Retinal pigment epithelial cell (primary cell): ENCODE data around the gene CSRNP3.

ENCODE experiments used
- DNase-seq: peaks from one replicate; pipeline ENCODE4 v3.0.0-alpha.2; 2010; ENCODE audit warnings: low read depth
- H3K4me3 ChIP-seq: 2 replicates; pipeline ENCODE4 v1.5.1; 2011; ENCODE audit warnings: mild to moderate bottlenecking, low read length, control low read depth, moderate library complexity
- CTCF ChIP-seq: conservative IDR thresholded peaks from 2 replicates; pipeline ENCODE4 v1.5.1; 2011; ENCODE audit warnings: low read depth, low read length, control low read depth, inconsistent platforms

CSRNP3 gene

GRCh38 chr2:165467921-165468320 lies 1.6 kb upstream of the CSRNP3 start:
- TF ChIP-seq CTCF, result no peak
- no peak overlapping the region for H3K4me3 ChIP-seq
- DNase-seq, result no peak

DNA sequence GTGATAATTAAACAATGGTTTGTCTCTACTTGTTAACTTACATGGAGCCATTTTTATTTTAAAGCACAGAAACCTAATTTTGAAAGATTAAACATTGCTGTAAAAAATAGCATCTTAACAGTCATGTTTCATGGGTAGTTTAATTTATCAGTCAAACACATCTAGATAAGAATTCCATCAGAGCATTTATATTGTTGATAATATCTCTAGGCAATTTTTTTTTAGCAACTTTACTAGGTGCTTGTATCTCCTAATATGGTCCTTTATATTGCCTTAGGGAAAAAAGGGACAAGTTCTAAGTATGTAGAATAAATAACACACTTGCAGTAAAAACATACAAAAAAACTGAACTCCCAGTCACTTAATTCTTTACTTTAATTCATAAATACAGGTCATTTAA lies 863 bp downstream of the CSRNP3 start:
- H3K4me3 ChIP-seq, result peak overlapping the region; percentile 77
- no peak for TF ChIP-seq CTCF
- DNase-seq, result no peak

GRCh38 chr2:165471349-165471950 lies 2.0 kb downstream of the CSRNP3 start:
- TF ChIP-seq CTCF, result no peak
- no peak for DNase-seq
- no peak overlapping the region for H3K4me3 ChIP-seq

- H3K4me3 ChIP-seq, result no peak overlapping the region
- no peak for DNase-seq
- TF ChIP-seq CTCF, result no peak
Measured at GRCh38 chr2:165472922-165473321, 3.4 kb downstream of the CSRNP3 start.

GRCh38 chr2:165474619-165475276 lies 5.2 kb downstream of the CSRNP3 start:
- H3K4me3 ChIP-seq, result no peak overlapping the region
- DNase-seq, result no peak
- TF ChIP-seq CTCF, result no peak

DNA sequence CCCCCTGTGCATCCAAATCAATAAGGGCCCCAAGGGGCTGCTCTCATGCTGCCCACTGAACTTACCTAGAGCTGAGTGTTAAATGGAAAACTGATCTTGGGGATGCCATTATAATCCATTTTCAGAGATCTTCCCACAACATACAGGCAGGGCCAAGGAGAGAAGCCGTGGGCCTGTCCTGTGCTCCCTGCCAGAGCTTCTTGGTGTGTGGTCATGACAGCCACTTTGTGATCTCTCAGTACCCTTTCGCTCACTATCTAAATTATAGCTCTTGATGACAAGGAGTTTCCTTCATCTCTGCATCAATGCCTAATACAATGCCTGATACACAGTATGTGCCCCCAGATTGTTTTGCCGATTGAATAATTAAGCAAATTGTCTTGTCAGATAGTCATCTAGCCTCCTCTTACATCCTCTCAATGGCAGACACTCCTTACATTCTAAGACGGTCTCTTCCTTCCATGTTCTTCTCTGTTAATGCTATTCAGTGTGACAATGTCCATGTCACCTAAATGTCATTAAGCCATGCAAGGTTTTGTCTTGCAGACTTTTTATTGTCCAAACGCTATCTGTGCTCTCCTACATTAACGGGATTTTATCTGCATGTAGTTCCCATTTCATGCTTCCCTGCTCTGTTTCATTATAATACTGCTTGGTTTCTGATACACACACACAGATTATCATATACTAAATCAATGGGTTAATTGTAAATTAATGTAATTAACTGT lies 5.9 kb downstream of the CSRNP3 start:
- TF ChIP-seq CTCF, result no peak
- DNase-seq, result no peak
- no peak overlapping the region for H3K4me3 ChIP-seq
